CD4-positive, alpha-beta T cell (primary cell): ENCODE results near the gene RNF208. TPM values are rescaled to one million over a fixed set of nuclear protein-coding genes. Genes with fewer than 3 reads are reported as not detected.

ENCODE experiments used
- ATAC-seq: fragments of 200-7000 bp; cut with Tn5 transposase; one replicate; pipeline ENCODE4 v1.10.0; 2022; ENCODE audit warnings: mild to moderate bottlenecking; ENCODE audit not compliant: poor library complexity
- CTCF ChIA-PET: fragments of 350-600 bp; sonication (Branson Sonifier 250); formaldehyde crosslinking; loops from one replicate; lab custom pipeline; 2021; ENCODE audit warnings: antibody characterized with exemption, inconsistent platforms; lab: Charles Lee
- POLR2A ChIA-PET: fragments of 350-600 bp; sonication (Branson Sonifier 250); formaldehyde crosslinking; loops from one replicate; lab custom pipeline; 2021; ENCODE audit warnings: antibody characterized with exemption, inconsistent platforms; lab: Charles Lee
- DNase-seq, 14 experiments: peaks; one replicate each; pipeline ENCODE4 v3.0.0-alpha.2; 2013 to 2020; ENCODE audit warnings: mixed read lengths in 2 of 14
- H3K27ac ChIP-seq, 2 donors: one replicate each; pipeline versions ENCODE4 v1.5.1 to v1.7.0; 2013; ENCODE audit warnings: low read length in 2 of 2, low read depth in 1 of 2, mild to moderate bottlenecking in 1 of 2
- H3K27me3 ChIP-seq, 2 experiments: 1 replicate in 1 of 2; 2 replicates in 1 of 2; pipeline versions ENCODE4 v1.6.1 to v1.7.0; 2013; ENCODE audit warnings: low read length in 2 of 2, control low read depth in 1 of 2, mild to moderate bottlenecking in 1 of 2, moderate library complexity in 1 of 2; ENCODE audit not compliant: insufficient read depth in 2 of 2, control insufficient read depth in 1 of 2
- H3K36me3 ChIP-seq: one replicate; pipeline ENCODE4 v1.6.1; 2013; ENCODE audit warnings: low read length, control low read depth; ENCODE audit not compliant: insufficient read depth
- H3K4me1 ChIP-seq: one replicate; pipeline ENCODE4 v1.6.1; 2013; ENCODE audit warnings: low read length, control low read depth; ENCODE audit not compliant: insufficient read depth
- H3K4me3 ChIP-seq: one replicate; pipeline ENCODE4 v1.5.1; 2013; ENCODE audit warnings: mild to moderate bottlenecking, low read length, moderate library complexity
- H3K9me3 ChIP-seq, 2 experiments: 1 replicate in 1 of 2; 2 replicates in 1 of 2; pipeline versions ENCODE4 v1.6.1 to v1.7.0; 2013; ENCODE audit warnings: low read length in 2 of 2, mild to moderate bottlenecking in 2 of 2, control low read depth in 1 of 2, moderate library complexity in 1 of 2; ENCODE audit not compliant: control insufficient read depth in 1 of 2, insufficient read depth in 1 of 2
- H3K27ac Mint-ChIP-seq: one replicate; pipeline ENCODE4 v1.8.0; 2020; ENCODE audit warnings: mixed read lengths
- H3K27me3 Mint-ChIP-seq: one replicate; pipeline ENCODE4 v1.8.0; 2021; ENCODE audit warnings: mixed read lengths
- H3K36me3 Mint-ChIP-seq: one replicate; pipeline ENCODE4 v1.8.0; 2021; ENCODE audit warnings: low read depth, mixed read lengths
- H3K4me1 Mint-ChIP-seq: one replicate; pipeline ENCODE4 v1.8.0; 2021; ENCODE audit warnings: low read depth, mixed read lengths
- H3K4me3 Mint-ChIP-seq: one replicate; pipeline ENCODE4 v1.8.0; 2020; ENCODE audit warnings: mild to moderate bottlenecking, mixed read lengths
- H3K9me3 Mint-ChIP-seq: one replicate; pipeline ENCODE4 v1.8.0; 2020; ENCODE audit warnings: mixed read lengths
- intact Hi-C, 2 experiments: fragments of 100-400 bp; cut with DNase I in 1 of 2; cut with micrococcal nuclease in 1 of 2; formaldehyde crosslinking; loops; one replicate each; pipeline versions ENCODE4 v1.15.1 to v1.9.0; 2023 to 2025; cut with DNase I, micrococcal nuclease
- total RNA-seq, 174 experiments: library from RNA in 2 of 174; stranded (reverse) in 2 of 174; gene quantifications; one replicate each; pipeline ENCODE4 v1.2.3 and lab custom pipeline; 2021 to 2026
- TF ChIP-seq, protein P1 (sequence below): fragments of 200-600 bp; IDR thresholded peaks from one replicate; pipeline ENCODE4 v1.8.0; 2022; ENCODE audit warnings: antibody characterized with exemption, mild to moderate bottlenecking

The RNF208 gene
- total RNA-seq, 2 experiments from 2014 or later: 0.66 to 0.67 TPM

DNA sequence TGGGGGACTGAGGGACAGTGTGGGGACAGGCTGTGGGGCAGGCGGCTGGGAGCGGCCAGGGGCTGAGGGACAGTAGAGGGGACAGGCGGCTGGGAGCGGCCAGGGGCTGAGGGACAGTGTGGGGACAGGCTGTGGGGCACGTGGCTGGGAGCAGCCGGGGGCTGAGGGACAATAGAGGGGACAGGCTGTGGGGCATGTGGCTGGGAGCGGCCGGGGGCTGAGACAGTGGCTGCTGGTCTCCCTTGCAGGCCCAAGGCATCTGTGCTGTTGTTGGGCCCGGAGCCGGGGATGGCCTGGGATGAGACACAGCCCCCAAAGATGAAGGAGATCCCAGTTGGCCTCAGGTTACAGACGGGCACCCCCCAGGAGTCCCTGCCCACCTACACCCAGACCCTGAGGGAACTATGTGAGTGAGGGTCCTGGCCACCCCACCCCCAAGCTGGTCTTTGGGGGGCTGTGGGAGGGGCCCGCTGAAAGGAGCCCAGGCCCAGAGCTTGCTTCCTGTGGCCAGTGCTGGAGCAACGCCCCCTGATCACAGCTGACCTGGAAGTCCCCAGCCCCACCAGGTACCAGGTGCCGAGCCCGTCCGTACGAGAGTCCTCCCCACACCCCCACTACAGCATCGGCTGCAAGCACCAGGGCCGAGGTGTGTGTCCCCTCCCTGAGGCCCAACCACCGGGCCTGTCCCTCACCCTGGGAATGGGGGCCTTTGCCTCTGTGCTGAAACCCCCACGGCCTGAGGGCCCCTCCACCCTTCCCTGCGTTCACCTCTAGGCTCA, 29.6 kb upstream of the RNF208 start:
- Mint-ChIP-seq H3K27me3 (no peaks in the 10 kb centered on the region), H3K27ac (no peak overlapping the region), H3K4me3 (peak overlapping the region; percentile 30), H3K9me3 (no peaks in the 10 kb centered on the region), H3K4me1 (peaks cover 16% of the 10 kb centered on the region), H3K36me3 (peaks cover 2% of the 10 kb centered on the region)
- ChIA-PET CTCF (no interaction called here), POLR2A (interaction anchor here (0.8 to 3.8 kb wide), 2 partner anchors 9 to 11 kb away, joined by 3 to 27 read pairs; partner anchors contain the start of gene TUBB4B)
- Histone ChIP-seq H3K36me3 (peaks cover 4% of the 10 kb centered on the region), H3K27ac (no peak overlapping the region), H3K4me3 (no peak overlapping the region), H3K4me1 (peaks cover 21% of the 10 kb centered on the region), H3K27me3 (no peaks in the 10 kb centered on the region), H3K9me3 (no peaks in the 10 kb centered on the region)
- TF ChIP-seq, protein P1, sequence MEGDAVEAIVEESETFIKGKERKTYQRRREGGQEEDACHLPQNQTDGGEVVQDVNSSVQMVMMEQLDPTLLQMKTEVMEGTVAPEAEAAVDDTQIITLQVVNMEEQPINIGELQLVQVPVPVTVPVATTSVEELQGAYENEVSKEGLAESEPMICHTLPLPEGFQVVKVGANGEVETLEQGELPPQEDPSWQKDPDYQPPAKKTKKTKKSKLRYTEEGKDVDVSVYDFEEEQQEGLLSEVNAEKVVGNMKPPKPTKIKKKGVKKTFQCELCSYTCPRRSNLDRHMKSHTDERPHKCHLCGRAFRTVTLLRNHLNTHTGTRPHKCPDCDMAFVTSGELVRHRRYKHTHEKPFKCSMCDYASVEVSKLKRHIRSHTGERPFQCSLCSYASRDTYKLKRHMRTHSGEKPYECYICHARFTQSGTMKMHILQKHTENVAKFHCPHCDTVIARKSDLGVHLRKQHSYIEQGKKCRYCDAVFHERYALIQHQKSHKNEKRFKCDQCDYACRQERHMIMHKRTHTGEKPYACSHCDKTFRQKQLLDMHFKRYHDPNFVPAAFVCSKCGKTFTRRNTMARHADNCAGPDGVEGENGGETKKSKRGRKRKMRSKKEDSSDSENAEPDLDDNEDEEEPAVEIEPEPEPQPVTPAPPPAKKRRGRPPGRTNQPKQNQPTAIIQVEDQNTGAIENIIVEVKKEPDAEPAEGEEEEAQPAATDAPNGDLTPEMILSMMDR: no peak
- DNase-seq: peak in 1 of 14 experiments; percentile 7
- intact Hi-C loops: no loop called here
- ATAC-seq: no peak

DNA sequence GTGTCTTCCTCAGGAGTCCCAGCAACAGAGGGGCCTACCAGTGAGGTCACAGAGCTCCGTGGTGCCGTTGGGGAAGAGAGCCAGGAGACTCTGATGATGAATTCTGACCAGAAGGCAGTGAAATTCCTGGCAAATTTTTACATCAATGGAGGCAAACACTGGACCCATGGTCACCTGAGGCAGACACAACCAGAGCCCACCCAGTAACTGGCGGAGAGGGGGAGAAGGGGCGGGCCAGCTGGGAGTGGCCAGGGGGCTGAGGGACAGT, 29.1 kb upstream of the RNF208 start, which contains the start of gene STPG3:
Gene STPG3 (plus strand): TSS at position 93 of the 268 bp plus-strand sequence. CDS start 1 bp downstream, at position 94.
- Histone ChIP-seq H3K36me3 (no peaks in the 10 kb centered on the region), H3K27me3 (no peaks in the 10 kb centered on the region), H3K4me3 (no peak within 1 kb of the TSS), H3K27ac (no peak within 1 kb of the TSS), H3K4me1 (peaks cover 16% of the 10 kb centered on the region), H3K9me3 (no peaks in the 10 kb centered on the region)
- no peaks in the 10 kb centered on the region for H3K9me3 Mint-ChIP-seq
- H3K4me1 Mint-ChIP-seq: peaks cover 10% of the 10 kb centered on the region
- TF ChIP-seq, protein P1: no peak
- no peaks in the 10 kb centered on the region for H3K27me3 Mint-ChIP-seq
- POLR2A ChIA-PET: interaction anchor here (0.8 kb wide), 1 partner anchor 10 kb away, joined by 3 read pairs; the partner anchor contains the start of gene TUBB4B
- intact Hi-C loops: no loop called here
- peak within 1 kb of the TSS; percentile 68 for H3K4me3 Mint-ChIP-seq
- no peak for DNase-seq
- H3K27ac Mint-ChIP-seq: no peak within 1 kb of the TSS
- H3K36me3 Mint-ChIP-seq: no peaks in the 10 kb centered on the region
- ATAC-seq: no peak
- CTCF ChIA-PET: no interaction called here

DNA sequence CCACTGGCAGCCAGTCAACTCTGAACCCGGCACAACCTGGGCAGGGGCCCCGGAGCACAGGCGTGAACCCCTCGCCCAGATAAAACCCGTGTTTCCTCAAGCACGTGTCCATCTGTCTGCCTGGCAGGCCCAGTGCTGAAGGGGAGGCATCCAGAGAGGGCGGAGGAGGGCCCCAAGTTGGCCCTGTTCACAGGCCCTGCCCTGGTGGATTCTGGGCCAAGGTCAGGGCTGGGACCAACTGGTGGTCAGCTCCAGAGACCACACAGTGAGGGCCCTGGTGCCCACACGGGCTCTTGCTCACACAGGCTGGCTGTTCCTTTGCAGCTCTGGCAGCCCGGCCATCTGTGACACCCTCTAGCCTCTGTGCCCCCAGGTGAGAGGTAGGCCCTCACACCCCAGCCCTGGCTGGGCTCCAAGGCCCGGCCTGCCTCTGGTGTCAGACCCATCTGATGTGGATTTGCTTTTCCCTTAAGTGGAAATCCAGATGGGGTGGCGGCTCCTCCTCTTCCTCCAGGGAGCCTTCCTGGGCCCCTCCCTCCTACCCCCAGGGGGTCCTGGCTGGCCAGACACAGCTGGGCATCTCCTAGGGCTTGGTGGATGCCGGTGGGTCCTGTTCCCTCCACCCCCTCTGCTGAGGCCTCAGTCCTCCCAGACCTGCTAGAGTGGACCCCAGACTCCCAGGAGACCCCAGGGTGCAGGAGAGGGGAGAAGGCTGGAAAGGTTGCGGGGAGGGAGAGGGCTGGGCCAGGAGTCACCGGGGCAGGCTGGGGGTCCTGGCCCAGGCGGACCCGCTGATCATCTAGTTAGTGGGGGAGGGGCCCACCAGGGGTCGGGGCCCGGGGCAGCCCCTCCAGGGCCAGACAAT, 28.5 kb upstream of the RNF208 start:
- Histone ChIP-seq H3K36me3 (no peaks in the 10 kb centered on the region), H3K27me3 (no peaks in the 10 kb centered on the region), H3K4me3 (no peak overlapping the region), H3K9me3 (no peaks in the 10 kb centered on the region), H3K4me1 (peaks cover 10% of the 10 kb centered on the region), H3K27ac (no peak overlapping the region)
- CTCF ChIA-PET: interaction anchor here (1.0 kb wide), 1 partner anchor 14 kb away, joined by 3 read pairs; no protein-coding TSS in a partner anchor
- TF ChIP-seq, protein P1: no peak
- peaks cover 4% of the 10 kb centered on the region for H3K4me1 Mint-ChIP-seq
- intact Hi-C loops: no loop called here
- no peaks in the 10 kb centered on the region for H3K9me3 Mint-ChIP-seq
- ATAC-seq: no peak
- H3K27me3 Mint-ChIP-seq: no peaks in the 10 kb centered on the region
- peak in 2 of 14 experiments; percentile 4 to 23 for DNase-seq
- no peak overlapping the region for H3K27ac Mint-ChIP-seq
- H3K4me3 Mint-ChIP-seq: no peak overlapping the region
- POLR2A ChIA-PET: interaction anchor here (0.8 kb wide), 1 partner anchor 10 kb away, joined by 3 read pairs; the partner anchor contains the start of gene TUBB4B
- H3K36me3 Mint-ChIP-seq: no peaks in the 10 kb centered on the region
